Measurements from ENCODE around the gene AUH. TPM values are rescaled to one million over a fixed set of nuclear protein-coding genes. Genes with fewer than 3 reads are reported as not detected.

The AUH gene
- total RNA-seq, 4 donors from 2014 or later: 23.0 to 39.2 (median 25.7) TPM

GRCh38 chr9:91308191-91308590, 53.5 kb downstream of the AUH start:
- no peaks in the 10 kb centered on the region for H3K27me3 ChIP-seq
- no peak for ATAC-seq
- H3K4me1 ChIP-seq: peaks cover 0 to 12% (median 3%) of the 10 kb centered on the region in 3 donors
- no peak for TF ChIP-seq EP300 (IDR thresholded peaks at IDR 0.05)
- TF ChIP-seq POLR2A (IDR thresholded peaks at IDR 0.05): no peak
- no peak for TF ChIP-seq POLR2AphosphoS5 (IDR thresholded peaks at IDR 0.05)
- TF ChIP-seq, protein P1, sequence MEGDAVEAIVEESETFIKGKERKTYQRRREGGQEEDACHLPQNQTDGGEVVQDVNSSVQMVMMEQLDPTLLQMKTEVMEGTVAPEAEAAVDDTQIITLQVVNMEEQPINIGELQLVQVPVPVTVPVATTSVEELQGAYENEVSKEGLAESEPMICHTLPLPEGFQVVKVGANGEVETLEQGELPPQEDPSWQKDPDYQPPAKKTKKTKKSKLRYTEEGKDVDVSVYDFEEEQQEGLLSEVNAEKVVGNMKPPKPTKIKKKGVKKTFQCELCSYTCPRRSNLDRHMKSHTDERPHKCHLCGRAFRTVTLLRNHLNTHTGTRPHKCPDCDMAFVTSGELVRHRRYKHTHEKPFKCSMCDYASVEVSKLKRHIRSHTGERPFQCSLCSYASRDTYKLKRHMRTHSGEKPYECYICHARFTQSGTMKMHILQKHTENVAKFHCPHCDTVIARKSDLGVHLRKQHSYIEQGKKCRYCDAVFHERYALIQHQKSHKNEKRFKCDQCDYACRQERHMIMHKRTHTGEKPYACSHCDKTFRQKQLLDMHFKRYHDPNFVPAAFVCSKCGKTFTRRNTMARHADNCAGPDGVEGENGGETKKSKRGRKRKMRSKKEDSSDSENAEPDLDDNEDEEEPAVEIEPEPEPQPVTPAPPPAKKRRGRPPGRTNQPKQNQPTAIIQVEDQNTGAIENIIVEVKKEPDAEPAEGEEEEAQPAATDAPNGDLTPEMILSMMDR (IDR thresholded peaks at IDR 0.05): no peak
- H3K36me3 ChIP-seq: no peaks in the 10 kb centered on the region
- no peaks in the 10 kb centered on the region for H3K9me3 ChIP-seq
- 79 to 93% methylated on average over 2 of the region's 2 CpGs for WGBS, 2 donors (ENCODE audit: low coverage in 1 of 2)
- no peak overlapping the region for H3K27ac ChIP-seq
- no peak overlapping the region for H3K4me3 ChIP-seq

DNA sequence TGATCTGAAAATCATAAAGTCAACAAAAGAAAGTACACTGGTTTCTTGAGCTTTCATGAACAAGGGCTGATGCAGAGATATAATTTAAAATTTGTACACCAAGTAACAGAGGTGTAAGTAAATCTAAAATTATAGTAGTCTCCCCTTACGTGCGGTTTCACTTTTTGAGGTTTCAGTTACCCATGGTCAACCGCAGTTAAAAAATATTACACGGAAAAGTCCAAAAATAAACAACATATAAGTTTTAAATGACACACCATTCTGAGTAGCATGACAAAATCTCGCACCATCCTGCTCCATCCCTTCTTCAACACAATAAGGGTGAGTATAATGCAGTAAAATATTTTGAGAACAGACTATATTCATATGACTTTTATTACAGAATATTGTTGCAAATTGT, 54.4 kb downstream of the AUH start:
- H3K4me1 ChIP-seq: peaks cover 0 to 21% (median 3%) of the 10 kb centered on the region in 3 donors
- no peak for ATAC-seq
- H3K9me3 ChIP-seq: no peaks in the 10 kb centered on the region
- H3K27me3 ChIP-seq: no peaks in the 10 kb centered on the region
- H3K4me3 ChIP-seq: no peak overlapping the region
- no peaks in the 10 kb centered on the region for H3K36me3 ChIP-seq
- H3K27ac ChIP-seq: no peak overlapping the region
- TF ChIP-seq, protein P1 (IDR thresholded peaks at IDR 0.05): no peak
- TF ChIP-seq EP300 (IDR thresholded peaks at IDR 0.05) (no peak), POLR2AphosphoS5 (IDR thresholded peaks at IDR 0.05) (no peak), POLR2A (IDR thresholded peaks at IDR 0.05) (no peak)
- WGBS, 2 donors (ENCODE audit: low coverage in 1 of 2): 93 to 97% methylated on average over 5 of the region's 5 CpGs

GRCh38 chr9:91306296-91306630, 55.5 kb downstream of the AUH start:
- TF ChIP-seq EP300 (IDR thresholded peaks at IDR 0.05) (no peak), POLR2A (IDR thresholded peaks at IDR 0.05) (no peak), POLR2AphosphoS5 (IDR thresholded peaks at IDR 0.05) (no peak)
- TF ChIP-seq, protein P1 (IDR thresholded peaks at IDR 0.05): no peak
- no peaks in the 10 kb centered on the region for H3K27me3 ChIP-seq
- H3K36me3 ChIP-seq: no peaks in the 10 kb centered on the region
- no peak overlapping the region for H3K27ac ChIP-seq
- ATAC-seq: no peak
- WGBS, 2 donors (ENCODE audit: low coverage in 1 of 2): 100% methylated on average over 1 of the region's 1 CpG; no CpG with 5 or more reads in 1 of the 2 donors
- peaks cover 2 to 31% (median 3%) of the 10 kb centered on the region in 3 donors for H3K4me1 ChIP-seq
- no peak overlapping the region for H3K4me3 ChIP-seq
- H3K9me3 ChIP-seq: no peaks in the 10 kb centered on the region

DNA sequence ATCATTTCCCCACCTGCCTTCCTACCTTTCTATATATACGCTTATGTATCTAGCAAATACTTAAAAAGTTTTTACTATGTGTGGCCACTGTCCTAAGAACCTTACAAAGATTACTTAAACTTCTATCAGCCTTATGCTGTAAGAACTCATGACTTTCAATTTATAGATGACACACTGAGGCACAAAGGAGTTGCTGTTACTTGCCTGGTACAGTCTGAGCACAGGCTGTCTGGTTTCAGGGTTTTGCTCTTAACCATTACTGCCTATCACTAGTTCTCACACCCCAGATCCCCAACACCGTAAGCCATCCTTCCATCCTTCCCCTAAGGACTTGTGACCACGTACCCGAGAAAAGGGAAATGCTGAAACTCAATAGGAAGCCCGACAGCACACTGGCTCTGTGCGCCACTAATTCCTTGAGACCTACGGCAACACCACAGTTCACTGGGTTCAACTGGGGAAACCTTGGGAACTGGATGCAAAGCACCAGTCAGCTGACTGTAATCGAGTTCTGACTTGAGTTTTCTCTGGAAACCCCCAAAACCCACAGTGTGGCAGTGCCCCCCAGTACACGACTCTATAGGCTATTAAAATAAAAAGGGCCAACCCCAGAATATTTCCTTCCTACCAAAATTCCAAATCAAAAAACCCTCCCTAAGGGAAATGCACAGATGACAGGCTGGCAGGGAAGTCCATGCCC, 56.0 kb downstream of the AUH start:
- 90 to 96% methylated on average over 3 of the region's 9 CpGs for WGBS, 2 donors (ENCODE audit: low coverage in 1 of 2)
- no peak for ATAC-seq

More for the DNA sequence above, 56.0 kb downstream of the AUH start:
- Histone ChIP-seq H3K4me1 (peaks cover 5 to 36% (median 5%) of the 10 kb centered on the region in 3 donors), H3K9me3 (no peaks in the 10 kb centered on the region), H3K4me3 (no peak overlapping the region), H3K36me3 (no peaks in the 10 kb centered on the region), H3K27me3 (no peaks in the 10 kb centered on the region), H3K27ac (peak overlapping the region in 1 of 4 donors; percentile 21)
- no peak for TF ChIP-seq POLR2A (IDR thresholded peaks at IDR 0.05)
- TF ChIP-seq, protein P1 (IDR thresholded peaks at IDR 0.05): no peak
- TF ChIP-seq POLR2AphosphoS5 (IDR thresholded peaks at IDR 0.05): no peak
- TF ChIP-seq EP300 (IDR thresholded peaks at IDR 0.05): no peak

Data from gastroesophageal sphincter (tissue), 4 donors.